ENCODE data around the gene SOAT1.

SOAT1 gene

DNA sequence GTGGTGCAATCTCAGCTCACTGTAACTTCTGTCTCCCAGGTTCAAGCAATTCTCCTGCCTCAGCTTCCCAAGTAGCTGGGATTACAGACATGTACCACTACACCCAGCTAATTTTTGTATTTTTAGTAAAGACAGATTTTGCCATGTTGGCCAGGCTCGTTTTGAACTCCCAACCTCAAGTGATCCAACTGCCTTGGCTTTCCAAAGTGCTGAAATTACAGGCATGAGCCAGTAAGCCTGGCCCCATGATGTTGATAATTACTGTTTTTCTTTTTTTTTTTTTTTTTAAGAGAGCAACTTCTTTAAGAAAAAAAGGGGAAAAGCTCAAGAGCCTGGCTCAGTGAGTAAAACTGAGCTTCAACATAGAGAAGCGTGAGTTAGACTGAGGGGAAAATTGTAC lies 9.6 kb upstream of the SOAT1 start:
- Histone ChIP-seq H3K4ac (ENCODE audit: low read depth in 1 of 2, low read length in 2 of 2) (no peak overlapping the region), H4K91ac (ENCODE audit: low read length) (no peak overlapping the region), H2BK120ac (ENCODE audit: low read depth, low read length) (no peak overlapping the region), H3K14ac (ENCODE audit: low read length in 2 of 2) (no peak overlapping the region), H3K23ac (ENCODE audit: low read length in 2 of 2) (no peak overlapping the region), H4K8ac (ENCODE audit: low read length) (no peak overlapping the region), H3K4me2 (ENCODE audit: low read length, poor library complexity, severe bottlenecking) (no peak overlapping the region), H3K27me3 (ENCODE audit: control insufficient read depth in 1 of 2, insufficient read depth in 1 of 2, low read length in 2 of 2) (no peaks in the 10 kb centered on the region), H2AK5ac (ENCODE audit: low read length, severe bottlenecking) (no peak overlapping the region), H3K9ac (ENCODE audit: low read length) (no peak overlapping the region), H2BK5ac (ENCODE audit: low read depth, low read length, poor library complexity, severe bottlenecking) (no peak overlapping the region), H3K36me3 (ENCODE audit: control insufficient read depth in 1 of 2, insufficient read depth in 2 of 2, low read depth in 1 of 2, low read length in 2 of 2) (no peaks in the 10 kb centered on the region), H3K79me1 (replicated peaks; ENCODE audit: low read length, poor library complexity, severe bottlenecking) (no peaks in the 10 kb centered on the region), H3K18ac (ENCODE audit: low read depth in 1 of 2, low read length in 2 of 2) (no peak overlapping the region), H2BK12ac (ENCODE audit: low read length in 2 of 2) (no peak overlapping the region), H3K9me3 (ENCODE audit: control insufficient read depth, low read length) (peaks cover 9% of the 10 kb centered on the region), H2AFZ (ENCODE audit: low read depth, low read length) (no peak overlapping the region), H3K4me3 (ENCODE audit: insufficient read depth in 1 of 2, low read depth in 1 of 2, low read length in 2 of 2) (no peak overlapping the region), H2BK15ac (ENCODE audit: low read depth, poor library complexity, severe bottlenecking) (no peak overlapping the region), H3K4me1 (ENCODE audit: control insufficient read depth, insufficient read depth, low read depth, low read length) (no peaks in the 10 kb centered on the region), H3K27ac (ENCODE audit: low read length, poor library complexity, severe bottlenecking) (no peak overlapping the region)
- no peak for DNase-seq
- 90% methylated on average over 1 of the region's 2 CpGs for WGBS

DNA sequence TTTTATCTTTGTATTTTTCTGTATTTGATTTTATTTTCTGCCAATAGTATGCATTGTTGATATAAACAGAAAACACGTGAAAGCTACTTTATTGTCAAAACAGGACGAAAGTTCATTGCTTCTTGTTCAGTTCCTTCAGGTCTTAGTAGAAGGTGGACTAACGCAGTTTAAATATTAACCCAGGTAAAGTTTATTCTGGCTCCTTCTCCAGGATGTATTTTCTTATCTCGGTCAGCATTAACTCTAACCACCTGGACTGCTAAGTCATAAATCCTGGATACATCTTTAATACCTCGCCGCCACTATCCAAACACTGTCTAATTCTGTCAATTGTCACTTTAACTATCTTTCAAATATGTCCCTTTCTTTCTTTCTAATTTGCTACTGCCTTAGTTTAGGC lies 5.7 kb upstream of the SOAT1 start:
- no peak for DNase-seq
- no peak overlapping the region for H4K91ac ChIP-seq (ENCODE audit: low read length)
- no peak overlapping the region for H3K14ac ChIP-seq (ENCODE audit: low read length in 2 of 2)
- no peak overlapping the region for H2BK15ac ChIP-seq (ENCODE audit: low read depth, poor library complexity, severe bottlenecking)
- 96% methylated on average over 6 of the region's 6 CpGs for WGBS
- H3K4me3 ChIP-seq (ENCODE audit: insufficient read depth in 1 of 2, low read depth in 1 of 2, low read length in 2 of 2): no peak overlapping the region
- no peaks in the 10 kb centered on the region for H3K9me3 ChIP-seq (ENCODE audit: control insufficient read depth, low read length)
- no peak overlapping the region for H4K8ac ChIP-seq (ENCODE audit: low read length)
- no peaks in the 10 kb centered on the region for H3K27me3 ChIP-seq (ENCODE audit: control insufficient read depth in 1 of 2, insufficient read depth in 1 of 2, low read length in 2 of 2)
- H3K9ac ChIP-seq (ENCODE audit: low read length): no peak overlapping the region
- no peak overlapping the region for H2AK5ac ChIP-seq (ENCODE audit: low read length, severe bottlenecking)
- H2BK12ac ChIP-seq (ENCODE audit: low read length in 2 of 2): no peak overlapping the region
- no peak overlapping the region for H2AFZ ChIP-seq (ENCODE audit: low read depth, low read length)
- no peak overlapping the region for H3K4ac ChIP-seq (ENCODE audit: low read depth in 1 of 2, low read length in 2 of 2)
- no peak overlapping the region for H3K4me2 ChIP-seq (ENCODE audit: low read length, poor library complexity, severe bottlenecking)
- H3K27ac ChIP-seq (ENCODE audit: low read length, poor library complexity, severe bottlenecking): no peak overlapping the region
- no peaks in the 10 kb centered on the region for H3K79me1 ChIP-seq (replicated peaks; ENCODE audit: low read length, poor library complexity, severe bottlenecking)
- H2BK5ac ChIP-seq (ENCODE audit: low read depth, low read length, poor library complexity, severe bottlenecking): no peak overlapping the region
- no peaks in the 10 kb centered on the region for H3K36me3 ChIP-seq (ENCODE audit: control insufficient read depth in 1 of 2, insufficient read depth in 2 of 2, low read depth in 1 of 2, low read length in 2 of 2)
- no peaks in the 10 kb centered on the region for H3K4me1 ChIP-seq (ENCODE audit: control insufficient read depth, insufficient read depth, low read depth, low read length)
- H3K23ac ChIP-seq (ENCODE audit: low read length in 2 of 2): no peak overlapping the region
- H3K18ac ChIP-seq (ENCODE audit: low read depth in 1 of 2, low read length in 2 of 2): no peak overlapping the region
- H2BK120ac ChIP-seq (ENCODE audit: low read depth, low read length): no peak overlapping the region

DNA sequence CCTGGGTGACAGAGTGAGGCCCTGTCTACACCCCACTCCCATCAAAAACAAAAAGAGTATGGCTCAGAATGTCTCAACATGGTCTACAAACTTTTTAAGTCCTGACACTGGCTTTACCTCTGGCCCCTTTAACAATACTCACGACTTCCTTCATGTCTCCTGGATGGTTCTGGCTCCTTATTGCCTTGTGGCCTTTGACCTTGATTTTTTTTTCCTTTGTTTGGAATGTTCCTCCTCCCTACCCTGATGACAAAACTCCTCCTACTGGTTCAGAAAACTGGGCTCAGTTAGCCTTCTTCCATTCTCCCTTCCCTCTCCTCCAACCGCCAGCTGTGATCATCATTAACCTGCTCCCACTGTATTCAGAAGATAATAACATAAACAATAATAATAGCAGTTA lies 4.6 kb upstream of the SOAT1 start:
- no peak for DNase-seq
- Histone ChIP-seq H3K4me3 (ENCODE audit: insufficient read depth in 1 of 2, low read depth in 1 of 2, low read length in 2 of 2) (no peak overlapping the region), H2BK15ac (ENCODE audit: low read depth, poor library complexity, severe bottlenecking) (no peak overlapping the region), H2BK12ac (ENCODE audit: low read length in 2 of 2) (no peak overlapping the region), H3K4me1 (ENCODE audit: control insufficient read depth, insufficient read depth, low read depth, low read length) (peaks cover 2% of the 10 kb centered on the region), H3K79me1 (replicated peaks; ENCODE audit: low read length, poor library complexity, severe bottlenecking) (no peaks in the 10 kb centered on the region), H3K27ac (ENCODE audit: low read length, poor library complexity, severe bottlenecking) (no peak overlapping the region), H3K4me2 (ENCODE audit: low read length, poor library complexity, severe bottlenecking) (no peak overlapping the region), H3K14ac (ENCODE audit: low read length in 2 of 2) (no peak overlapping the region), H3K23ac (ENCODE audit: low read length in 2 of 2) (no peak overlapping the region), H2AFZ (ENCODE audit: low read depth, low read length) (no peak overlapping the region), H3K36me3 (ENCODE audit: control insufficient read depth in 1 of 2, insufficient read depth in 2 of 2, low read depth in 1 of 2, low read length in 2 of 2) (no peaks in the 10 kb centered on the region), H4K91ac (ENCODE audit: low read length) (no peak overlapping the region), H2BK5ac (ENCODE audit: low read depth, low read length, poor library complexity, severe bottlenecking) (no peak overlapping the region), H2AK5ac (ENCODE audit: low read length, severe bottlenecking) (no peak overlapping the region), H3K9me3 (ENCODE audit: control insufficient read depth, low read length) (no peaks in the 10 kb centered on the region), H3K27me3 (ENCODE audit: control insufficient read depth in 1 of 2, insufficient read depth in 1 of 2, low read length in 2 of 2) (no peaks in the 10 kb centered on the region), H4K8ac (ENCODE audit: low read length) (no peak overlapping the region), H3K4ac (ENCODE audit: low read depth in 1 of 2, low read length in 2 of 2) (no peak overlapping the region), H3K9ac (ENCODE audit: low read length) (no peak overlapping the region), H2BK120ac (ENCODE audit: low read depth, low read length) (no peak overlapping the region), H3K18ac (ENCODE audit: low read depth in 1 of 2, low read length in 2 of 2) (no peak overlapping the region)
- WGBS: 68% methylated on average over 2 of the region's 2 CpGs

DNA sequence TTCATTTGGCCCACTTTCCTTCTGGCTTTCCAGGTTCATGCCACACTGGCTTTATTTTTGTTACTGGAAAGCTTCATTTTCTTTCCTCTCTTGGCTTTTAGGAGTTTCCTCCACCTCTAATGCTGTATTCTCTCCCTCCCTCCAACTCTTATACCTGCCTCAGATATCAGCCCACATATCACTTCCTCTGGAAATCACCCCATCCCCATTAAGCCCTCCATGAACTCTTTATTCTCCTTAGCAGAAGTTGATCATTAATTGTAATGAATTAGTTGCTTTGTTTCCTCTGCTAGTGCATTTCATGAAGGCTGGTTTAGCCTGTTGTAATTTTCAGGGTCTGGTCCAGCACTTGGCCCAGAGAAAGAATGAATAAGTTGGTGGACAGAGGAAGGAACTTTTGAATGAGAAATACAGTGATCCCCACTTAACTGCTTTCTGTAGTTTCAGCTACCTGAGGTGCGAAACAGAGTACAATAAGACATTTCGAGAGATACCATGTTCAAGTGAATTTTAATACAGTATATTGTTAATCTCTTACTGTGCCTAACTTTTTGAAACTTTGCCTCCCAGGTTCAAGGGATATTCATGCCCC lies 1.7 kb downstream of the SOAT1 start:
- Histone ChIP-seq H3K4ac (ENCODE audit: low read depth in 1 of 2, low read length in 2 of 2) (peak overlapping the region in 1 of 2 experiments; percentile 60), H3K36me3 (ENCODE audit: control insufficient read depth in 1 of 2, insufficient read depth in 2 of 2, low read depth in 1 of 2, low read length in 2 of 2) (peaks cover 0 to 16% of the 10 kb centered on the region in 2 experiments), H3K4me3 (ENCODE audit: insufficient read depth in 1 of 2, low read depth in 1 of 2, low read length in 2 of 2) (peak overlapping the region in 1 of 2 experiments; percentile 80), H2BK5ac (ENCODE audit: low read depth, low read length, poor library complexity, severe bottlenecking) (peak overlapping the region; percentile 3), H3K23ac (ENCODE audit: low read length in 2 of 2) (no peak overlapping the region), H3K27ac (ENCODE audit: low read length, poor library complexity, severe bottlenecking) (peak overlapping the region; percentile 65), H4K8ac (ENCODE audit: low read length) (no peak overlapping the region), H3K4me2 (ENCODE audit: low read length, poor library complexity, severe bottlenecking) (peak overlapping the region; percentile 38), H3K4me1 (ENCODE audit: control insufficient read depth, insufficient read depth, low read depth, low read length) (peaks cover 4% of the 10 kb centered on the region), H2AK5ac (ENCODE audit: low read length, severe bottlenecking) (no peak overlapping the region), H3K9ac (ENCODE audit: low read length) (peak overlapping the region; percentile 91), H3K14ac (ENCODE audit: low read length in 2 of 2) (no peak overlapping the region), H2BK120ac (ENCODE audit: low read depth, low read length) (no peak overlapping the region), H2BK15ac (ENCODE audit: low read depth, poor library complexity, severe bottlenecking) (no peak overlapping the region), H3K9me3 (ENCODE audit: control insufficient read depth, low read length) (no peaks in the 10 kb centered on the region), H2BK12ac (ENCODE audit: low read length in 2 of 2) (no peak overlapping the region), H3K18ac (ENCODE audit: low read depth in 1 of 2, low read length in 2 of 2) (no peak overlapping the region), H2AFZ (ENCODE audit: low read depth, low read length) (no peak overlapping the region), H3K79me1 (replicated peaks; ENCODE audit: low read length, poor library complexity, severe bottlenecking) (no peaks in the 10 kb centered on the region), H3K27me3 (ENCODE audit: control insufficient read depth in 1 of 2, insufficient read depth in 1 of 2, low read length in 2 of 2) (no peaks in the 10 kb centered on the region), H4K91ac (ENCODE audit: low read length) (no peak overlapping the region)
- no CpG with 5 or more reads among the region's 2 CpGs for whole genome bisulfite sequencing
- no peak for DNase-seq

Measured in mesenchymal stem cell (in vitro differentiated cells and primary cell).